A673 (cell line): ENCODE measurements around the gene PARVA. TPM values are rescaled to one million over a fixed set of nuclear protein-coding genes. Genes with fewer than 3 reads are reported as not detected.

Source experiments
- BruUV-seq: library from RNA; stranded (reverse); fragments of 400-500 nt; replicated peaks from 2 replicates; lab custom pipeline; 2021; lab: Mats Ljungman, UMichigan
- CTCF ChIA-PET: fragments of 300-600 bp; sonication (Branson Sonifier 250); formaldehyde crosslinking; loops from one replicate; lab custom pipeline; 2022; ENCODE audit warnings: antibody characterized with exemption; lab: Charles Lee
- POLR2A ChIA-PET: fragments of 300-600 bp; sonication (Branson Sonifier 250); formaldehyde crosslinking; loops from one replicate; lab custom pipeline; 2022; ENCODE audit warnings: antibody characterized with exemption; ENCODE audit not compliant: low non-redundant PET; lab: Charles Lee
- DNase-seq: peaks from one replicate; pipeline ENCODE4 v3.0.0-alpha.2; 2015; ENCODE audit warnings: low spot score
- H3K27ac ChIP-seq: fragments of 200-600 bp; sonication (generic); 2 replicates; pipeline ENCODE4 v1.5.1; 2016; ENCODE audit warnings: mixed run types, low read depth, mild to moderate bottlenecking, mixed read lengths, antibody characterized with exemption, low read length; ENCODE audit not compliant: poor library complexity, severe bottlenecking
- H3K27me3 ChIP-seq: fragments of 200-600 bp; sonication (generic); replicated peaks from 2 replicates; pipeline ENCODE4 v1.6.1; 2017; ENCODE audit warnings: mixed run types, low read depth, mild to moderate bottlenecking, mixed read lengths, antibody characterized with exemption, low read length; ENCODE audit not compliant: insufficient read depth, poor library complexity
- H3K36me3 ChIP-seq: fragments of 200-600 bp; sonication (generic); 2 replicates; pipeline ENCODE4 v1.6.1; 2016; ENCODE audit warnings: mixed run types, mild to moderate bottlenecking, mixed read lengths, antibody characterized with exemption, low read length; ENCODE audit not compliant: insufficient read depth, poor library complexity, severe bottlenecking
- H3K4me1 ChIP-seq: fragments of 200-600 bp; sonication (generic); 2 replicates; pipeline ENCODE4 v1.6.1; 2017; ENCODE audit warnings: mixed run types, mild to moderate bottlenecking, mixed read lengths, antibody characterized with exemption, low read length; ENCODE audit not compliant: insufficient read depth, poor library complexity, severe bottlenecking
- H3K4me3 ChIP-seq: fragments of 200-600 bp; sonication (generic); 2 replicates; pipeline ENCODE4 v1.5.1; 2016; ENCODE audit warnings: low read depth, mixed run types, mild to moderate bottlenecking, mixed read lengths, low read length; ENCODE audit not compliant: poor library complexity, severe bottlenecking
- H3K9me3 ChIP-seq: fragments of 200-600 bp; sonication (generic); 2 replicates; pipeline ENCODE4 v1.6.1; 2016; ENCODE audit warnings: mixed run types, low read depth, mild to moderate bottlenecking, mixed read lengths, antibody characterized with exemption, low read length; ENCODE audit not compliant: poor library complexity, severe bottlenecking
- EZH2 ChIP-seq: fragments of 200-600 bp; sonication (generic); IDR thresholded peaks from 2 replicates; pipeline ENCODE4 v1.6.1; 2017; ENCODE audit warnings: borderline replicate concordance, low read depth, mild to moderate bottlenecking, mixed read lengths, antibody characterized with exemption, low read length; ENCODE audit not compliant: poor library complexity, severe bottlenecking
- intact Hi-C: fragments of 100-400 bp; cut with micrococcal nuclease; formaldehyde crosslinking; loops from one replicate; pipeline ENCODE4 v1.10.0; 2022; ENCODE audit not compliant: unreplicated experiment
- total RNA-seq: library from RNA; stranded (reverse); gene quantifications from 2 replicates; pipeline ENCODE4 v1.2.3, GENCODE V29; 2021
- TF ChIP-seq, protein P1 (sequence below): fragments of 300-800, 200-600 bp; sonication (generic); conservative IDR thresholded peaks from 2 replicates; pipeline ENCODE4 v1.5.1; 2017; ENCODE audit warnings: low read depth, mild to moderate bottlenecking, antibody characterized with exemption, low read length, moderate library complexity, mixed read lengths

PARVA gene
- total RNA-seq, 1 experiment from 2014 or later: 15.2 TPM

DNA sequence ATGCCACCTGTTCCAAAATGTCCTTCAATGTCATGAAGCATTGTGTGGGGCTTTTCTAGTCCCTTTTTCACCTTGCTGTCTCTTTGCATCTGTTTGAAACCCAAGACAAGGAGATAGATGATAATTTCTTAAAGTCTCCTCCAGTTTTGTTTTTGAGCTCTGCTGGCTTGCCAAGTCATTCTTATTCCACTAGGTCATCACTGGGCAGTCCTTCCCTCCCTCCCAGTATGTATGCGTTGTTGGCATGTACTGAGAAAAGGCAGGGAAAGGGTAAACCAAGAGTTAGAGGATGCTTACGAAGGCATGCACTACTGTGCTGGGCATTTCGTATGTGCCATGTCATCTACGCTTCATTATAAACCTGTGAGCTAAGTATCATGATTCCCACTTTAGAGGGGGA, 78.6 kb downstream of the PARVA start:
- intact Hi-C loops: no loop called here
- Histone ChIP-seq H3K27ac (no peak overlapping the region), H3K4me1 (no peaks in the 10 kb centered on the region), H3K27me3 (no peaks in the 10 kb centered on the region), H3K9me3 (no peaks in the 10 kb centered on the region), H3K36me3 (no peaks in the 10 kb centered on the region), H3K4me3 (no peak overlapping the region)
- no TSS peak for BruUV-seq
- TF ChIP-seq, protein P1, sequence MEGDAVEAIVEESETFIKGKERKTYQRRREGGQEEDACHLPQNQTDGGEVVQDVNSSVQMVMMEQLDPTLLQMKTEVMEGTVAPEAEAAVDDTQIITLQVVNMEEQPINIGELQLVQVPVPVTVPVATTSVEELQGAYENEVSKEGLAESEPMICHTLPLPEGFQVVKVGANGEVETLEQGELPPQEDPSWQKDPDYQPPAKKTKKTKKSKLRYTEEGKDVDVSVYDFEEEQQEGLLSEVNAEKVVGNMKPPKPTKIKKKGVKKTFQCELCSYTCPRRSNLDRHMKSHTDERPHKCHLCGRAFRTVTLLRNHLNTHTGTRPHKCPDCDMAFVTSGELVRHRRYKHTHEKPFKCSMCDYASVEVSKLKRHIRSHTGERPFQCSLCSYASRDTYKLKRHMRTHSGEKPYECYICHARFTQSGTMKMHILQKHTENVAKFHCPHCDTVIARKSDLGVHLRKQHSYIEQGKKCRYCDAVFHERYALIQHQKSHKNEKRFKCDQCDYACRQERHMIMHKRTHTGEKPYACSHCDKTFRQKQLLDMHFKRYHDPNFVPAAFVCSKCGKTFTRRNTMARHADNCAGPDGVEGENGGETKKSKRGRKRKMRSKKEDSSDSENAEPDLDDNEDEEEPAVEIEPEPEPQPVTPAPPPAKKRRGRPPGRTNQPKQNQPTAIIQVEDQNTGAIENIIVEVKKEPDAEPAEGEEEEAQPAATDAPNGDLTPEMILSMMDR: no peak
- TF ChIP-seq EZH2: no peak
- CTCF ChIA-PET: no interaction called here
- POLR2A ChIA-PET: no interaction called here
- DNase-seq: no peak

DNA sequence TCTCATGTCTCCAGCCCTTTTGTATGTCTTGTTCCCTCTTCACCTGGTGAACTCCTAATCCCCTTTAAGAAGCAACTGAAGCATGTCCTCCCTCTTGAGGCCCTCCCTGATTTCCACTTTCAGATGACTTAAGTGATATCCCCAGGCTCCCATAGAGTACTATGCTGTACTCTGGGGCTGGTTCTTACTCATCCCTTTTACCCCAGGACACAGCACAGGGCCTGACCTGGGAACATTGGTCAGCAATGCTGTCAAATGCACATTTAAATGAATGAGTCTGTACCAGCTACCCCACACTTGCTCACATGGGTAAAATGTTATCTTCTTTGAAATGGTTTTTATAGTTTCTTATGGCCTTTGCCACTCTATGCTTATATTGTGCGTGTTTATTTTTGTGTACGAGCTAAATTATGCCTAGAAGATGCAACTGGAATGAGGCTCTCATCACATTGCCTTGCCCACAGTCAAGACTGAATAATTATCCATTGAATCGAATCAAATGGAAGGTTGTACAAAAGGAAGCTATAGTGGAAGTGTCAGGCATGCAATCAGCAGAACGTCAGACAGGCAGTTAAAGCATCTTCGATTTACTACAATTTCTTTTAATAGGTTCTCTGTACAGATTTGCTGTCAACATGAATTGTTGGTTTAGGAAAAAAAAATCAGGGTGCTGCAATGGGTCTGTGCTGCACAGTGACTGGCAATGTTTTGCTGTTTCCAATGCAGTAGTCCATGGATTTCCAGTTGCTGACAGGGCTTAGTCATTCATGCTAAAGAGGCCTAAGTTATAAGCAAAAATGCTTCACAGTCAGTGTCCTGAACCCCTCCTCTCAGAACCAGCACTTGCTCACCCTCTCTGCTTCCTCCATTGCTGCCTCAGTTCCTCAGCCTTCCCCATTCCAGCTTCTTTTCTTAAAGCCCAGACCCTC, 79.5 kb downstream of the PARVA start:
- no peak overlapping the region for H3K27ac ChIP-seq
- no peaks in the 10 kb centered on the region for H3K27me3 ChIP-seq
- H3K4me1 ChIP-seq: no peaks in the 10 kb centered on the region
- BruUV-seq: no TSS peak
- H3K36me3 ChIP-seq: no peaks in the 10 kb centered on the region
- no peak overlapping the region for H3K4me3 ChIP-seq
- TF ChIP-seq, protein P1: no peak
- no peak for TF ChIP-seq EZH2
- no peak for DNase-seq
- intact Hi-C loops: no loop called here
- ChIA-PET CTCF (no interaction called here), POLR2A (no interaction called here)
- no peaks in the 10 kb centered on the region for H3K9me3 ChIP-seq

DNA sequence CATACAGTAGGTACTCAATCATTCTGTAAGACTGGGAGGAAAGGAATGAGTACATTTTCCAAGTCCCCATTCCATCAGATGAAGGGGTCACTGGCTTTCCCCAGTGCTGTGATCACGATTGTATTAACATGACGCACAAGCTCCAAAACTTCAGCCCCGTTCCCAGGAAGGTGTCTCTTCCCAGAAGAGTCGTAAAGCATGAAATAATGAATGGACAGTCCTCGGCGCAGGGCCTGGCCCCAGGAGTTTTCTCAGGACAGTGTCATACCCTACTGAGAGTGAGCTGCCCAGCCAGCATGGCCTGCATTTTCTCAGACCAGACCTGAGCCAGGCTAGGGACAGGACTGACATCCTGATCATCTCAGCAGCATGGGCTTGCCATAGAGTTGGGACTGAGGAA, 80.7 kb downstream of the PARVA start:
- Histone ChIP-seq H3K9me3 (no peaks in the 10 kb centered on the region), H3K4me1 (no peaks in the 10 kb centered on the region), H3K4me3 (no peak overlapping the region), H3K27me3 (no peaks in the 10 kb centered on the region), H3K27ac (no peak overlapping the region), H3K36me3 (no peaks in the 10 kb centered on the region)
- intact Hi-C loops: no loop called here
- no TSS peak for BruUV-seq
- TF ChIP-seq EZH2: no peak
- TF ChIP-seq, protein P1: no peak
- ChIA-PET CTCF (no interaction called here), POLR2A (interaction anchor here (0.5 kb wide), 1 partner anchor 464 kb away, joined by 18 read pairs; no protein-coding TSS in a partner anchor)
- DNase-seq: no peak
